ENCODE results near the gene MTUS2.

Gene MTUS2

DNA sequence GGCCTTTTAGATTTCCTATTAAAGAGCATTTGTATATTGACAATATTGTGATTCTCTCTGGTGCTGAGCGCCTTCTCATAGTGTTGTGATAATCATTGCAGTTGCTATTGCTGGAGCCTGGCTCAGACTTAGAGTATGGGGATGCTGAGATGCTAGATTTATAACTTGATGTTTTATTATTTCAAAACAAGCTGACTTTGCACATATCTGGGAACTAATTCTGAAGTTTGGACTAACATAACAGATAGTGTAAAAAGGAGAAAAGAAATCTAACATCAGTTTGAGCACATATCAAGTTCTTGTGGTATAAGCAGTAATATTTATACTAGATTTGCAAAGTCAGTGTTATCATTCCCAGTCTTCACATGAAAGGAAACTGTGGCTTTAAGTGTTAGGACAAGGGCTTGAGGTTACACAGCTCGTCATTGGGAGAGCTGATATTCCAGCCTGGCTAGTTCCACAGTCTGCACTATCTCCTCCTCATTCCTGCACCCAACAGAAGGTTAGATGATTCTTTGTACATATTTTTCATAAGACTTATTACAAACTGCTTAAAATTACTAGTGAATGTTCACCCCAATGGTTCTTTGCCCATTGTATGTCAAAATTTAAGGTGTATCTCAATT, 279.8 kb downstream of the MTUS2 start:
- Histone ChIP-seq H3K36me3 (ENCODE audit: control insufficient read depth, low read length) (no peaks in the 10 kb centered on the region), H3K9me2 (replicated peaks; ENCODE audit: control insufficient read depth, low read length) (no peaks in the 10 kb centered on the region), H4K20me1 (ENCODE audit: control insufficient read depth, insufficient read depth, low read depth, low read length) (no peaks in the 10 kb centered on the region), H3K4me3 (ENCODE audit: low read length) (no peak overlapping the region), H3K79me2 (ENCODE audit: control insufficient read depth, low read length) (no peaks in the 10 kb centered on the region), H3K9me3 (ENCODE audit: control insufficient read depth, insufficient read depth, low read length) (no peaks in the 10 kb centered on the region), H3K4me1 (ENCODE audit: control insufficient read depth, low read length) (no peaks in the 10 kb centered on the region), H3K27ac (ENCODE audit: low read depth, low read length) (no peak overlapping the region), H3K27me3 (ENCODE audit: control insufficient read depth, low read length) (no peaks in the 10 kb centered on the region), H3F3A (ENCODE audit: control insufficient read depth, insufficient read depth) (no peaks in the 10 kb centered on the region), H3K4me2 (ENCODE audit: low read length) (no peak overlapping the region)
- TF ChIP-seq EZH2phosphoT487 (IDR thresholded peaks at IDR 0.05; ENCODE audit: borderline replicate concordance, low read length) (no peak), CTCF (IDR thresholded peaks at IDR 0.05; ENCODE audit: low read depth, low read length, poor library complexity, severe bottlenecking) (no peak)

GRCh38 chr13:29100758-29101157, 280.6 kb downstream of the MTUS2 start:
- Histone ChIP-seq H4K20me1 (ENCODE audit: control insufficient read depth, insufficient read depth, low read depth, low read length) (no peaks in the 10 kb centered on the region), H3F3A (ENCODE audit: control insufficient read depth, insufficient read depth) (no peaks in the 10 kb centered on the region), H3K79me2 (ENCODE audit: control insufficient read depth, low read length) (no peaks in the 10 kb centered on the region), H3K9me2 (replicated peaks; ENCODE audit: control insufficient read depth, low read length) (no peaks in the 10 kb centered on the region), H3K27ac (ENCODE audit: low read depth, low read length) (no peak overlapping the region), H3K4me2 (ENCODE audit: low read length) (no peak overlapping the region), H3K27me3 (ENCODE audit: control insufficient read depth, low read length) (no peaks in the 10 kb centered on the region), H3K4me3 (ENCODE audit: low read length) (no peak overlapping the region), H3K36me3 (ENCODE audit: control insufficient read depth, low read length) (no peaks in the 10 kb centered on the region), H3K9me3 (ENCODE audit: control insufficient read depth, insufficient read depth, low read length) (no peaks in the 10 kb centered on the region), H3K4me1 (ENCODE audit: control insufficient read depth, low read length) (no peaks in the 10 kb centered on the region)
- no peak for TF ChIP-seq CTCF (IDR thresholded peaks at IDR 0.05; ENCODE audit: low read depth, low read length, poor library complexity, severe bottlenecking)
- no peak for TF ChIP-seq EZH2phosphoT487 (IDR thresholded peaks at IDR 0.05; ENCODE audit: borderline replicate concordance, low read length)

DNA sequence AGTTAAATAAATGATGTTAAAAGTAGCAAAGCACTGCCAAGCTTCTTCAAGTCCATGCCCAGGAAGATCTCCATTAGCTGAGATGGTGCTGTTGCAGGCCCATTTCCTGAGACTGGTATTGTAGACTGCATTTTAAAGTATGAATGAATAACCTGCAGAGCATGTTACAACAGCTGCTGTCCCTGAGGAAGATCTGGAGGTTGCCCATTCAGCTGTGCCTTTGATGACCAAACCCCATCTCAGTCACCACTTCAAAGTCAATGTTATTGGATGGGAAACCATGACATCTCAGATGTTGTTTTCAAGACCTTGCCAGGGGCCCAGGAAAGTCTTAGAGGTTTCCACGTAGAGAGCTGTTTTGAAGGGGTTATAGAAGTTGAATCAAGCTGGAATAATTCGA, 281.3 kb downstream of the MTUS2 start:
- Histone ChIP-seq H3K4me2 (ENCODE audit: low read length) (no peak overlapping the region), H3F3A (ENCODE audit: control insufficient read depth, insufficient read depth) (no peaks in the 10 kb centered on the region), H3K9me2 (replicated peaks; ENCODE audit: control insufficient read depth, low read length) (no peaks in the 10 kb centered on the region), H3K27me3 (ENCODE audit: control insufficient read depth, low read length) (no peaks in the 10 kb centered on the region), H3K36me3 (ENCODE audit: control insufficient read depth, low read length) (no peaks in the 10 kb centered on the region), H4K20me1 (ENCODE audit: control insufficient read depth, insufficient read depth, low read depth, low read length) (no peaks in the 10 kb centered on the region), H3K9me3 (ENCODE audit: control insufficient read depth, insufficient read depth, low read length) (no peaks in the 10 kb centered on the region), H3K4me3 (ENCODE audit: low read length) (no peak overlapping the region), H3K4me1 (ENCODE audit: control insufficient read depth, low read length) (no peaks in the 10 kb centered on the region), H3K79me2 (ENCODE audit: control insufficient read depth, low read length) (no peaks in the 10 kb centered on the region), H3K27ac (ENCODE audit: low read depth, low read length) (no peak overlapping the region)
- TF ChIP-seq EZH2phosphoT487 (IDR thresholded peaks at IDR 0.05; ENCODE audit: borderline replicate concordance, low read length) (no peak), CTCF (IDR thresholded peaks at IDR 0.05; ENCODE audit: low read depth, low read length, poor library complexity, severe bottlenecking) (no peak)

Data from DOHH2 (cell line).